Heart left ventricle (tissue), 13 donors: ENCODE results near the gene RPRD1B.

ENCODE experiments used
- CTCF ChIP-seq, 12 donors: fragments of 200-600 bp; sonication (generic) in 4 of 12; IDR thresholded peaks; one replicate each; pipeline versions ENCODE4 v1.5.0 to v1.8.0; 2018 to 2022; ENCODE audit warnings: antibody characterized with exemption in 12 of 12, mild to moderate bottlenecking in 5 of 12
- POLR2A ChIP-seq, 2 donors: fragments of 450-650 bp; IDR thresholded peaks; one replicate each; pipeline ENCODE4 v1.6.1; 2017; ENCODE audit warnings: antibody characterized with exemption in 2 of 2, mild to moderate bottlenecking in 2 of 2, moderate library complexity in 2 of 2
- donor health status: ischemic (EF 13 %, LVEDD 7.1; RV severe dilation, severe dysfunction).
- donor health status: DM: no; HTN: yes; CAD: no.
- donor health status: DM: no; HTN: no; CAD: no.
- donor health status: ischemic (EF 25% LVEDD 6.9; RV normal size, moderate dysfunction).
- donor health status: ischemic (EF 25% LVEDD 5.7; RV mildly dilated, moderate dysfunction).
- donor health status: ischemic (EF 35%, LVEDD 5.7; RV mildly dilated, moderate dysfunction).
- donor health status: nonischemic (EF 11% LVEDD 7.7; RV severe dilation, severe dysfunction).
- donor health status: DM: yes; HTN: yes; CAD: no.
- donor health status: PGD.
- donor health status: ischemic (EF 29% LVEDD 5.4; RV normal size, mild dysfunction).
- donor health status: nonischemic (EF 23%, LVEDD 6.1; RV moderate dilation, normal function).

GRCh38 chr20:38004416-38004815 is 29.1 kb upstream of the RPRD1B start:
- TF ChIP-seq CTCF (IDR thresholded peaks at IDR 0.05) (no peak), POLR2A (IDR thresholded peaks at IDR 0.05) (no peak)
